ENCODE data around the gene DAB2IP.

DAB2IP gene

GRCh38 chr9:121674952-121675351 lies 23.5 kb downstream of the DAB2IP start:
- Histone ChIP-seq H3K4me2 (ENCODE audit: low read length) (no peak overlapping the region), H2AFZ (ENCODE audit: low read depth, low read length) (no peak overlapping the region)
- TF ChIP-seq CTCF (IDR thresholded peaks at IDR 0.05; ENCODE audit: low read depth, low read length) = no peak
- TF ChIP-seq EZH2phosphoT487 (IDR thresholded peaks at IDR 0.05; ENCODE audit: low read depth) = no peak

GRCh38 chr9:121675381-121675780 lies 23.9 kb downstream of the DAB2IP start:
- H3K9ac ChIP-seq (ENCODE audit: low read length) = no peak overlapping the region
- H2AFZ ChIP-seq (ENCODE audit: low read depth, low read length) = no peak overlapping the region

More at GRCh38 chr9:121674952-121675351, 23.5 kb downstream of the DAB2IP start:
- Histone ChIP-seq H3K9me3 (ENCODE audit: insufficient read depth, low read length) (no peaks in the 10 kb centered on the region), H3K79me2 (ENCODE audit: low read length) (no peaks in the 10 kb centered on the region), H3K27me3 (ENCODE audit: low read depth, low read length) (peaks cover 5% of the 10 kb centered on the region; the same call in 1 of the 2 replicates), H4K20me1 (ENCODE audit: insufficient read depth, low read length) (no peaks in the 10 kb centered on the region), H3K27ac (ENCODE audit: low read length) (no peak overlapping the region), H3K9ac (ENCODE audit: low read length) (no peak overlapping the region), H3K4me1 (ENCODE audit: low read length) (no peaks in the 10 kb centered on the region), H3K36me3 (replicated peaks; ENCODE audit: low read depth, low read length) (no peaks in the 10 kb centered on the region), H3K4me3 (ENCODE audit: low read length) (no peak overlapping the region)

DNA sequence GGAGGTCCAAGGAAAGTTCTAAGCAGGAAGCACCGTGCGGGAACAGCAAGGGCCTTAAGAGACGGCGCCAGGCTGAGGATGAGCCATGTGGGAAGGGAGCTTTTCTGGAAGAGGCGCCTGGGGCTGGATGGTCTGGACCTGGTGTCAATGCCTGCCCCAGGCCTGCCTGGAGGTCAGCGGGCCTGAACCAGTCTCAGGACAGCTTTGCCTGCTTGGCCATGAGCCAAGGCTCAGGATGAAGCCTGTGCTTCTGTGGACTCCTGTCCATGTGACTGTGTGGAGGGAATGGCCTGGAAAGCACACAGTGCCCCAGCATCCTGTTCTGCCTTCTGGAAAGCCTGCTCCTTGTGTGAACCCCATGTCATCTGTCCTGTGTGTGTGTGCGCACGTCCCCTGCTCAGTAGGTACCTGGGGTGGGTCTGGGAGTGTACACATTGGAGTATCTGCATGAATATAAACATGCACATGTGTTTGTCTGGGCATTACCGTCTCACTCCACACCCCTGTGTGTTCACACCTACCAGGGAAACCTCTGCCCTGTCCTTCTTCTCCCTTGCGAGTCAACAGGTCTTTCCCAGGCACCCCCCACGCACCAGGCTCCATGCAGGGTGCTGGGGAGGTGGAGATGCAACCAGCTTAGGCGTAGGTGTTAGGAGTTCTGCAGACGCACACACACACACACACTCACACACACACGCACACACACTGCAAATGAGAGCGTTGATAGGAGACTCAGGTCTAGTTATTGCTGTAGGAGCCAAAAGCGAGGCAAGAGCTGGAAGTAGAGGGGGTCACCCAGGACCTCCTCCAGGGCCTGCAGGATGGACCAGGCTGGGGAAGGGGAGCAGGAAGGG lies 24.8 kb downstream of the DAB2IP start:
- Histone ChIP-seq H3K27me3 (ENCODE audit: low read depth, low read length) (peaks cover 5% of the 10 kb centered on the region; the same call in 1 of the 2 replicates), H3K4me1 (ENCODE audit: low read length) (no peaks in the 10 kb centered on the region), H3K4me3 (ENCODE audit: low read length) (no peak overlapping the region), H4K20me1 (ENCODE audit: insufficient read depth, low read length) (no peaks in the 10 kb centered on the region), H3K79me2 (ENCODE audit: low read length) (no peaks in the 10 kb centered on the region), H3K9ac (ENCODE audit: low read length) (no peak overlapping the region), H3K27ac (ENCODE audit: low read length) (no peak overlapping the region), H3K4me2 (ENCODE audit: low read length) (no peak overlapping the region), H3K9me3 (ENCODE audit: insufficient read depth, low read length) (no peaks in the 10 kb centered on the region), H3K36me3 (replicated peaks; ENCODE audit: low read depth, low read length) (no peaks in the 10 kb centered on the region), H2AFZ (ENCODE audit: low read depth, low read length) (no peak overlapping the region)
- no peak for TF ChIP-seq CTCF (IDR thresholded peaks at IDR 0.05; ENCODE audit: low read depth, low read length)
- no peak for TF ChIP-seq EZH2phosphoT487 (IDR thresholded peaks at IDR 0.05; ENCODE audit: low read depth)

More at GRCh38 chr9:121675381-121675780, 23.9 kb downstream of the DAB2IP start:
- no peaks in the 10 kb centered on the region for H3K36me3 ChIP-seq (replicated peaks; ENCODE audit: low read depth, low read length)
- H3K79me2 ChIP-seq (ENCODE audit: low read length) = no peaks in the 10 kb centered on the region
- peaks cover 5% of the 10 kb centered on the region; the same call in 1 of the 2 replicates for H3K27me3 ChIP-seq (ENCODE audit: low read depth, low read length)
- H3K4me1 ChIP-seq (ENCODE audit: low read length) = no peaks in the 10 kb centered on the region
- TF ChIP-seq EZH2phosphoT487 (IDR thresholded peaks at IDR 0.05; ENCODE audit: low read depth) (no peak), CTCF (IDR thresholded peaks at IDR 0.05; ENCODE audit: low read depth, low read length) (no peak)
- H4K20me1 ChIP-seq (ENCODE audit: insufficient read depth, low read length) = no peaks in the 10 kb centered on the region
- H3K27ac ChIP-seq (ENCODE audit: low read length) = no peak overlapping the region
- no peaks in the 10 kb centered on the region for H3K9me3 ChIP-seq (ENCODE audit: insufficient read depth, low read length)
- no peak overlapping the region for H3K4me2 ChIP-seq (ENCODE audit: low read length)
- H3K4me3 ChIP-seq (ENCODE audit: low read length) = no peak overlapping the region

GRCh38 chr9:121676926-121677325 lies 25.5 kb downstream of the DAB2IP start:
- H3K4me1 ChIP-seq (ENCODE audit: low read length) = no peaks in the 10 kb centered on the region
- peaks cover 2% of the 10 kb centered on the region for H3K27me3 ChIP-seq (ENCODE audit: low read depth, low read length)
- TF ChIP-seq CTCF (IDR thresholded peaks at IDR 0.05; ENCODE audit: low read depth, low read length) (no peak), EZH2phosphoT487 (IDR thresholded peaks at IDR 0.05; ENCODE audit: low read depth) (no peak)
- H3K4me3 ChIP-seq (ENCODE audit: low read length) = no peak overlapping the region
- H3K4me2 ChIP-seq (ENCODE audit: low read length) = no peak overlapping the region
- H3K36me3 ChIP-seq (replicated peaks; ENCODE audit: low read depth, low read length) = no peaks in the 10 kb centered on the region
- no peaks in the 10 kb centered on the region for H4K20me1 ChIP-seq (ENCODE audit: insufficient read depth, low read length)
- H2AFZ ChIP-seq (ENCODE audit: low read depth, low read length) = no peak overlapping the region
- no peak overlapping the region for H3K9ac ChIP-seq (ENCODE audit: low read length)
- no peaks in the 10 kb centered on the region for H3K79me2 ChIP-seq (ENCODE audit: low read length)
- no peaks in the 10 kb centered on the region for H3K9me3 ChIP-seq (ENCODE audit: insufficient read depth, low read length)
- H3K27ac ChIP-seq (ENCODE audit: low read length) = no peak overlapping the region

All from OCI-LY3 (cell line).